ENCODE data around the gene COBLL1. TPM values are rescaled to one million over a fixed set of nuclear protein-coding genes. Genes with fewer than 3 reads are reported as not detected.

COBLL1 gene
- total RNA-seq, 1 donor from 2014 or later, result 10.5 TPM

DNA sequence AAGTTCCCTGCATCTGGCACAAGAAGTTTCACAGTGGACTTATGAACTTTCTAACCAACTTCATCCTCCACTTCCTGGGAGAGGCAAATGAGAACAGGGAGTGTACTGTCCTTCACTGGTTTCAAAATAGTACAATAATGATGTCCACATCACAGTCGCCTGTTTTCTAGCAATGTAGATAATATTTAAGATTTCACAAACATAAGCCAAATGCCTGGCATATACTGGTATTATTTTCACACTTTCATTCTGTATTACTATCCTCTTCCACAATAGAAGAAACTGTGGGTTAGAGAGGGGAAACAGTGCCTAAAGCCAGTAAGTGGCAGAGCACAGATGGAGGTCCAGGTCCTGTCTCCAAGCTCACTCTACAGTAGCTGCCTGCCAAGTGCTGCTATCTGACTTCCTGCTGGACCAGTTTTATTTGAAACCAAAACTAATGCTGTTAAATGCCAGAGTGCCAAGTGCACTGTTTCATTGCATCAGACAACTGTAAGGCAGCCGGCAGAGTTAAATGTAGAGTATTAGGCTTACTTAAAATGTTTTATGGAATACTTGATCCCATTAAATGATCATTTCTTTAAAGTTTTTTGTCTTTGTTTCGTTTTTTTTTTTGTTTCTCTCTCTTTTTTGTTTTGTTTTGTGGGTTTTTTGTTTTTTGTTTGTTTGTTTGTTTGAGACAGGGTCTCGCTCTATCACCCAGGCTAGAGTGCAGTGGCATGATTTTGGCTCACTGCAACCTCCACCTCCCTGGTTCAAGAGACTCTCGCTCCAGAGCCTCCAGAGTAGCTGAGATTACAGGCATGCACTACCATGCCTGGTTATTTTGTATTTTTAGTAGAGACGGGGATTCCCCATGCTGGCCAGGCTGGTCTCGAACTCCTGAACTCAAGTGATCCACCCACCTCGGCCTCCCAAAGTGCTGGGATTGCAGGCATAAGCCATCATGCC lies 15.1 kb downstream of the COBLL1 start:
- H3K4me3 ChIP-seq (ENCODE audit: low read depth, low read length), result no peak overlapping the region
- no peaks in the 10 kb centered on the region for H3K27me3 ChIP-seq (ENCODE audit: control insufficient read depth, insufficient read depth, low read length)
- TF ChIP-seq, protein P1, sequence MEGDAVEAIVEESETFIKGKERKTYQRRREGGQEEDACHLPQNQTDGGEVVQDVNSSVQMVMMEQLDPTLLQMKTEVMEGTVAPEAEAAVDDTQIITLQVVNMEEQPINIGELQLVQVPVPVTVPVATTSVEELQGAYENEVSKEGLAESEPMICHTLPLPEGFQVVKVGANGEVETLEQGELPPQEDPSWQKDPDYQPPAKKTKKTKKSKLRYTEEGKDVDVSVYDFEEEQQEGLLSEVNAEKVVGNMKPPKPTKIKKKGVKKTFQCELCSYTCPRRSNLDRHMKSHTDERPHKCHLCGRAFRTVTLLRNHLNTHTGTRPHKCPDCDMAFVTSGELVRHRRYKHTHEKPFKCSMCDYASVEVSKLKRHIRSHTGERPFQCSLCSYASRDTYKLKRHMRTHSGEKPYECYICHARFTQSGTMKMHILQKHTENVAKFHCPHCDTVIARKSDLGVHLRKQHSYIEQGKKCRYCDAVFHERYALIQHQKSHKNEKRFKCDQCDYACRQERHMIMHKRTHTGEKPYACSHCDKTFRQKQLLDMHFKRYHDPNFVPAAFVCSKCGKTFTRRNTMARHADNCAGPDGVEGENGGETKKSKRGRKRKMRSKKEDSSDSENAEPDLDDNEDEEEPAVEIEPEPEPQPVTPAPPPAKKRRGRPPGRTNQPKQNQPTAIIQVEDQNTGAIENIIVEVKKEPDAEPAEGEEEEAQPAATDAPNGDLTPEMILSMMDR (IDR thresholded peaks at IDR 0.05; ENCODE audit: insufficient read depth, low read length, severe bottlenecking), result no peak
- peaks cover 3% of the 10 kb centered on the region for H3K36me3 ChIP-seq (ENCODE audit: control insufficient read depth, insufficient read depth, low read length)
- DNase-seq (ENCODE audit: low read depth) (peak; percentile 67), FAIRE-seq (no peak)

DNA sequence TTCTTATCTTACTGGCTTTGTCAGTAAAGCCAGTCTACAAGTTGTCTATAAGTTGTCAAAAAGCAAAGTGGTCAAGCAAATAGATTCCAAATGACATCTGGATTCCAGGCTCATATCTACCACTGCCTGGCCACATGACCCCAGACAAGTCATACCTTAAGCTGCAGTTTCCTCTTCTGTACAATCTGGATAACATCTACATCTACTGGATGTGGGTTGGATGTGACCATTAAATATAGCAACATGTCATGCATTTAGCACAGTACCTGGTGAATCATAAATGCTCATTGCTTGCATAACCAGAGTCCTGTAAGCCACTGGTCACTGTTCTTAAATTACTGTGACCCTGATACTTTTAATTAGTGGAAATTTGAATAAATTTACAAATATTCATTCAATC lies 16.8 kb downstream of the COBLL1 start:
- Histone ChIP-seq H3K4me3 (ENCODE audit: low read depth, low read length) (no peak overlapping the region), H3K27me3 (ENCODE audit: control insufficient read depth, insufficient read depth, low read length) (no peaks in the 10 kb centered on the region), H3K36me3 (ENCODE audit: control insufficient read depth, insufficient read depth, low read length) (peaks cover 3% of the 10 kb centered on the region)
- DNase-seq (ENCODE audit: low read depth) (peak; percentile 71), FAIRE-seq (no peak)
- TF ChIP-seq, protein P1 (IDR thresholded peaks at IDR 0.05; ENCODE audit: insufficient read depth, low read length, severe bottlenecking), result no peak

DNA sequence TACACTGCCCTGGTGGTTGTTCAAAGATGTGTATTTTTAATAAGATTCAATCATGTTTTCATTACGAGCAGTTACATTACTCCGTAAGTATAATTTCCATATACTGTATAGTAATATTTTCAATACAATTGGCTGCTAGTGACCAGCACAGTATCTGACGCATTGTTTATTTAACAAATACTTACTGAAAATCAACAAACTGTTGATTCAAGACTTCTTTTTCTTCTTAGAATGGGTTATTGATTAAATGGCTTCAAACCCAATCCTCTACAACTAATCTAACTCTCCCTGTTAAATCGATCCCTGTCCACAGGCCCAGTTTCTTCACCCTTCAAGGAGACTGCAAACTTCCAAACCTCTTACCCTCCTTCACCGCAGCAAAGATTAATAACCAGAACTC lies 18.5 kb downstream of the COBLL1 start:
- H3K27me3 ChIP-seq (ENCODE audit: control insufficient read depth, insufficient read depth, low read length), result no peaks in the 10 kb centered on the region
- no peak for FAIRE-seq
- no peak for DNase-seq (ENCODE audit: low read depth)
- no peak overlapping the region for H3K4me3 ChIP-seq (ENCODE audit: low read depth, low read length)
- TF ChIP-seq, protein P1 (IDR thresholded peaks at IDR 0.05; ENCODE audit: insufficient read depth, low read length, severe bottlenecking), result no peak
- H3K36me3 ChIP-seq (ENCODE audit: control insufficient read depth, insufficient read depth, low read length), result peaks cover 3% of the 10 kb centered on the region

DNA sequence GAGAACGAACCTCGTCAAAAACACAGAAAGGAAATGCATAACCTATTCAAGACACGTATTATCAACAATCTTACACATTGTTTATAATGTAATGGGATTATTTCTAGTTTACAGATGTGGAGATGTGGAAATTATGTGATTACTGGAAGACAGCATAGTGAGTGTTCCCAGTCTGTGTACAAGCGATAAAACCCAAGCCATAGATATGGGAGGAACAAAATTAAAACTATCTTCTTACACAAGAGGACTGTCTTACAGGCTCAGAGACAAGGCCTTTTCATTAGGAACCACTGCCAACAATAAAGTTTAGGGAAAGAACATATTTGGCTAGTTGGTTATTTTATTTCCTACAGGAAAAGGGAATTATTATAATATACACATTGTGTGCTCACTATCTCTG lies 20.3 kb downstream of the COBLL1 start:
- FAIRE-seq, result no peak
- H3K36me3 ChIP-seq (ENCODE audit: control insufficient read depth, insufficient read depth, low read length), result peaks cover 3% of the 10 kb centered on the region
- TF ChIP-seq, protein P1 (IDR thresholded peaks at IDR 0.05; ENCODE audit: insufficient read depth, low read length, severe bottlenecking), result no peak
- no peak for DNase-seq (ENCODE audit: low read depth)
- H3K27me3 ChIP-seq (ENCODE audit: control insufficient read depth, insufficient read depth, low read length), result no peaks in the 10 kb centered on the region
- no peak overlapping the region for H3K4me3 ChIP-seq (ENCODE audit: low read depth, low read length)

DNA sequence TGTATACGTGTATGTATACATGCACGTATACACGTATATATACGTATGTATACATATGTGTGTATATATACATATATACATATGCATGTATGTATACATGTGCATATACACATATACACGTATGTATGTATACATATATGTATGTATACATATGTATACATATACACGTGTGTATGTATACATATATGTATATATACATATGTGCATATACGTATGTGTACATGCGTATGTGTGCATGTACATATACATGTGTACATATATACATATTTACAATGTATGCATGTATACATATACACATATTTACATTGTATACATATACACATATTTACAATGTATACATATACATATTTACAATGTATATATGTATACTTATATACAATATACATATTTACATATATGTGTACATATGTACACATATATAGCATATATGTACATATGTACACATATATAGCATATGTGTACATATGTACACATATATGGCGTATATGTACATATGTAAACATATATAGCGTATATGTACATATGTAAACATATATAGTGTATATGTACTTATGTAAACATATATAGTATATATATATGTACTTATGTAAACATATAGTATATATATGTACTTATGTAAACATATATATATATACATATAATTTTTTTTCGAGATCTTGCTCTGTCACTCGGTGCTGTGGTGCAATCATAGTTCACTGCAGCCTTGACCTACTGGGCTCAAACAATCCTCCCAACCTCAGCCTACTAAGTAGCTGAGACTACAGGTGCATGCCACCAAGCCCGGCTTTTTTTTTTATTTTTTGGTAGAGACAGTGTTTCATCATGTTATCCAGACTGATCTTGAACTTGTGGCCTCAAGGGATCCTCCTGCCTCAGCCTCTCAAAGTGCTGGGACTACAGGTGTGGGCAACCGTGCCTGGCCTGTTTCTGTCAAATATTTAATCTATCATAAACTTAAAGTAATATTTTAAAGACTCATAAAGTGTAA lies 23.2 kb downstream of the COBLL1 start:
- no peaks in the 10 kb centered on the region for H3K27me3 ChIP-seq (ENCODE audit: control insufficient read depth, insufficient read depth, low read length)
- H3K36me3 ChIP-seq (ENCODE audit: control insufficient read depth, insufficient read depth, low read length), result peaks cover 3% of the 10 kb centered on the region
- H3K4me3 ChIP-seq (ENCODE audit: low read depth, low read length), result no peak overlapping the region
- FAIRE-seq (no peak), DNase-seq (ENCODE audit: low read depth) (no peak)
- TF ChIP-seq, protein P1 (IDR thresholded peaks at IDR 0.05; ENCODE audit: insufficient read depth, low read length, severe bottlenecking), result no peak
